ENCODE measurements around the gene PROM2. TPM values are rescaled to one million over a fixed set of nuclear protein-coding genes. Genes with fewer than 3 reads are reported as not detected.

The PROM2 gene
- total and polyA plus RNA-seq, 2 donors (not counting 3 experiments of a cell fraction or from before 2014, with no cell fraction given): 0.39 to 0.60 TPM

- Histone ChIP-seq H3K9ac (replicated peaks; ENCODE audit: extremely low read depth, insufficient read depth, low read length) (no peak within 1 kb of the TSS), H3K27ac (ENCODE audit: insufficient read depth, low read depth, low read length) (no peak within 1 kb of the TSS), H3K9me3 (replicated peaks; ENCODE audit: control insufficient read depth, insufficient read depth, low read length) (no peaks in the 10 kb centered on the region), H3K4me2 (ENCODE audit: insufficient read depth, low read length) (no peak within 1 kb of the TSS), H2AFZ (ENCODE audit: low read depth, low read length) (no peak within 1 kb of the TSS), H3K9me1 (replicated peaks; ENCODE audit: control insufficient read depth, extremely low read depth, insufficient read depth, low read length) (no peaks in the 10 kb centered on the region), H3K4me3 (replicated peaks in 1 of 3; ENCODE audit: insufficient read depth in 1 of 3, low read depth in 1 of 3, low read length in 3 of 3) (no peak within 1 kb of the TSS), H3K27me3 (ENCODE audit: control insufficient read depth in 2 of 2, insufficient read depth in 2 of 2, low read length in 2 of 2) (no peaks in the 10 kb centered on the region), H4K20me1 (replicated peaks; ENCODE audit: control insufficient read depth, extremely low read depth, insufficient read depth, low read length) (no peaks in the 10 kb centered on the region), H3K4me1 (ENCODE audit: control insufficient read depth, extremely low read depth, insufficient read depth, low read length) (no peaks in the 10 kb centered on the region), H3K36me3 (ENCODE audit: control insufficient read depth in 2 of 2, extremely low read depth in 1 of 2, insufficient read depth in 2 of 2, low read length in 2 of 2) (no peaks in the 10 kb centered on the region), H3K79me2 (ENCODE audit: control insufficient read depth, insufficient read depth, low read length) (no peaks in the 10 kb centered on the region)
- DNase-seq (ENCODE audit: low read depth, low spot score) (no peak), FAIRE-seq (no peak)
- no TSS peak for BruUV-seq (replicated peaks)
- POLR2A ChIA-PET: no interaction called here
- intact Hi-C loops (cut with micrococcal nuclease): no loop called here
- dilution Hi-C loops (cut with MboI; ENCODE audit: extremely low pct_ligation_motif_present, low sequenced_read_pairs): no loop called here
- CTCF ChIA-PET: no interaction called here
- TF ChIP-seq POLR2AphosphoS5 (IDR thresholded peaks at IDR 0.05; ENCODE audit: insufficient read depth, low read depth, low read length) (no peak), FOS (IDR thresholded peaks at IDR 0.05; ENCODE audit: borderline replicate concordance, insufficient read depth, low read length) (no peak), GATA2 (IDR thresholded peaks at IDR 0.05; ENCODE audit: insufficient read depth, insufficient read length, low read depth, low read length) (no peak), EZH2 (IDR thresholded peaks at IDR 0.05; ENCODE audit: borderline replicate concordance, low read depth, low read length, severe bottlenecking) (no peak), POLR2A (IDR thresholded peaks at IDR 0.05; ENCODE audit: low read depth, low read length) (no peak), JUN (IDR thresholded peaks at IDR 0.05; ENCODE audit: borderline replicate concordance, insufficient read depth, insufficient read length, low read depth) (no peak), MYC (IDR thresholded peaks at IDR 0.05; ENCODE audit: low read depth, low read length) (no peak)
- TF ChIP-seq, protein P1, sequence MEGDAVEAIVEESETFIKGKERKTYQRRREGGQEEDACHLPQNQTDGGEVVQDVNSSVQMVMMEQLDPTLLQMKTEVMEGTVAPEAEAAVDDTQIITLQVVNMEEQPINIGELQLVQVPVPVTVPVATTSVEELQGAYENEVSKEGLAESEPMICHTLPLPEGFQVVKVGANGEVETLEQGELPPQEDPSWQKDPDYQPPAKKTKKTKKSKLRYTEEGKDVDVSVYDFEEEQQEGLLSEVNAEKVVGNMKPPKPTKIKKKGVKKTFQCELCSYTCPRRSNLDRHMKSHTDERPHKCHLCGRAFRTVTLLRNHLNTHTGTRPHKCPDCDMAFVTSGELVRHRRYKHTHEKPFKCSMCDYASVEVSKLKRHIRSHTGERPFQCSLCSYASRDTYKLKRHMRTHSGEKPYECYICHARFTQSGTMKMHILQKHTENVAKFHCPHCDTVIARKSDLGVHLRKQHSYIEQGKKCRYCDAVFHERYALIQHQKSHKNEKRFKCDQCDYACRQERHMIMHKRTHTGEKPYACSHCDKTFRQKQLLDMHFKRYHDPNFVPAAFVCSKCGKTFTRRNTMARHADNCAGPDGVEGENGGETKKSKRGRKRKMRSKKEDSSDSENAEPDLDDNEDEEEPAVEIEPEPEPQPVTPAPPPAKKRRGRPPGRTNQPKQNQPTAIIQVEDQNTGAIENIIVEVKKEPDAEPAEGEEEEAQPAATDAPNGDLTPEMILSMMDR (IDR thresholded peaks at IDR 0.05; ENCODE audit: extremely low read depth in 1 of 2, insufficient read depth in 1 of 2, low read depth in 1 of 2, low read length in 2 of 2): no peak
- TF ChIP-seq, protein P2, sequence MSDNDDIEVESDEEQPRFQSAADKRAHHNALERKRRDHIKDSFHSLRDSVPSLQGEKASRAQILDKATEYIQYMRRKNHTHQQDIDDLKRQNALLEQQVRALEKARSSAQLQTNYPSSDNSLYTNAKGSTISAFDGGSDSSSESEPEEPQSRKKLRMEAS (IDR thresholded peaks at IDR 0.05; ENCODE audit: insufficient read depth, insufficient read length): no peak
Observed at GRCh38 chr2:95296880-95297487, 22.7 kb downstream of the PROM2 start, which contains the start of gene KCNIP3. Gene KCNIP3 (plus strand): TSS chr2:95297347. CDS start chr2:95297439, 92 bp downstream.
